Dermis microvascular lymphatic vessel endothelial cell (primary cell): Measurements from ENCODE around the gene CCDC141. TPM values are rescaled to one million over a fixed set of nuclear protein-coding genes. Genes with fewer than 3 reads are reported as not detected.

Experiments used
- DNase-seq, 2 donors: peaks; one replicate each; pipeline versions ENCODE4 v3.0.0 to v3.0.0-alpha.2; 2010; ENCODE audit warnings: low read depth in 2 of 2
- total RNA-seq: library from RNA; depleted of rRNA; stranded (reverse); fragments of >200 nt; gene quantifications from 2 replicates; pipeline ENCODE4 v1.2.1, GENCODE V29; 2014

The CCDC141 gene
- total RNA-seq, 1 donor from 2014 or later = 1.5 TPM

GRCh38 chr2:178829299-178829960 lies 220.5 kb downstream of the CCDC141 start:
- DNase-seq = peak; percentile 95 to 97

- DNase-seq = peak in 1 of 2 donors; percentile 61
Observed at GRCh38 chr2:178828486-178828881, 221.5 kb downstream of the CCDC141 start.

- DNase-seq = peak; percentile 72 to 78
Observed at GRCh38 chr2:178827739-178828485, 222.0 kb downstream of the CCDC141 start.

- no peak for DNase-seq
Observed at GRCh38 chr2:178827111-178827510, 222.8 kb downstream of the CCDC141 start.

- DNase-seq = peak; percentile 78 to 85
Observed at GRCh38 chr2:178825183-178825582, 224.8 kb downstream of the CCDC141 start.

- no peak for DNase-seq
Observed at GRCh38 chr2:178824181-178824580, 225.8 kb downstream of the CCDC141 start.

- DNase-seq = peak; percentile 48 to 60
Observed at GRCh38 chr2:178819992-178820391, 229.9 kb downstream of the CCDC141 start.

GRCh38 chr2:178819147-178819875 lies 230.6 kb downstream of the CCDC141 start:
- DNase-seq = no peak

GRCh38 chr2:178811901-178812300 lies 238.0 kb downstream of the CCDC141 start:
- DNase-seq = no peak

- no peak for DNase-seq
Observed at GRCh38 chr2:178811045-178811444, 238.9 kb downstream of the CCDC141 start.

- DNase-seq = no peak
Observed at GRCh38 chr2:178810422-178810821, 239.5 kb downstream of the CCDC141 start.

GRCh38 chr2:178807227-178808008 lies 242.5 kb downstream of the CCDC141 start, which contains the start of gene TTN:
TTN (minus strand) TSS chr2:178807423; CDS start chr2:178804642, 2,781 bp downstream.
- no peak for DNase-seq

- no peak for DNase-seq
Observed at GRCh38 chr2:178806543-178806942, 243.4 kb downstream of the CCDC141 start.

GRCh38 chr2:178805457-178805856 lies 244.5 kb downstream of the CCDC141 start:
- no peak for DNase-seq

- DNase-seq = peak in 1 of 2 donors; percentile 8
Observed at GRCh38 chr2:178804791-178805190, 245.1 kb downstream of the CCDC141 start.

- no peak for DNase-seq
Observed at GRCh38 chr2:178800510-178800909, 249.4 kb downstream of the CCDC141 start.

GRCh38 chr2:178799305-178799704 lies 250.6 kb downstream of the CCDC141 start:
- no peak for DNase-seq

- peak; percentile 70 to 71 for DNase-seq
Observed at GRCh38 chr2:178796079-178796677, 253.8 kb downstream of the CCDC141 start.

- no peak for DNase-seq
Observed at GRCh38 chr2:178787934-178788333, 262.0 kb downstream of the CCDC141 start.

GRCh38 chr2:178787155-178787554 lies 262.8 kb downstream of the CCDC141 start:
- no peak for DNase-seq

GRCh38 chr2:178783889-178784288 lies 266.0 kb downstream of the CCDC141 start:
- no peak for DNase-seq
